GM12874 (cell line): ENCODE data around the gene RBM20.

Experiments used
- CTCF ChIP-seq: IDR thresholded peaks from 2 replicates; pipeline ENCODE4 v1.5.1; 2011; ENCODE audit warnings: low read depth, mild to moderate bottlenecking, control low read depth, low read length, moderate library complexity; ENCODE audit not compliant: insufficient read depth

The RBM20 gene

GRCh38 chr10:110863956-110864355 is 219.8 kb downstream of the RBM20 start:
- no peak for TF ChIP-seq CTCF

- TF ChIP-seq CTCF: no peak
These were observed 220.6 kb downstream of the RBM20 start for GRCh38 chr10:110864662-110865140.

- no peak for TF ChIP-seq CTCF
These were observed 221.2 kb downstream of the RBM20 start for GRCh38 chr10:110865186-110865808.

- TF ChIP-seq CTCF: no peak
These were observed 221.8 kb downstream of the RBM20 start for GRCh38 chr10:110865809-110866482.

- no peak for TF ChIP-seq CTCF
These were observed 223.8 kb downstream of the RBM20 start for GRCh38 chr10:110867807-110868465.

GRCh38 chr10:110868981-110869380 is 224.8 kb downstream of the RBM20 start:
- no peak for TF ChIP-seq CTCF

- TF ChIP-seq CTCF: no peak
These were observed 226.7 kb downstream of the RBM20 start for GRCh38 chr10:110870823-110871297.
